Measurements from ENCODE around the gene RPTOR. TPM values are rescaled to one million over a fixed set of nuclear protein-coding genes. Genes with fewer than 3 reads are reported as not detected.
"Not testable (repeated sequence)": the region's sequence is repeated elsewhere in the genome, so short reads cannot be mapped to it uniquely, and the experiment has no call there.

RPTOR gene
- total and polyA plus RNA-seq, 12 donors: 7.9 to 30.3 (median 25.6) TPM

DNA sequence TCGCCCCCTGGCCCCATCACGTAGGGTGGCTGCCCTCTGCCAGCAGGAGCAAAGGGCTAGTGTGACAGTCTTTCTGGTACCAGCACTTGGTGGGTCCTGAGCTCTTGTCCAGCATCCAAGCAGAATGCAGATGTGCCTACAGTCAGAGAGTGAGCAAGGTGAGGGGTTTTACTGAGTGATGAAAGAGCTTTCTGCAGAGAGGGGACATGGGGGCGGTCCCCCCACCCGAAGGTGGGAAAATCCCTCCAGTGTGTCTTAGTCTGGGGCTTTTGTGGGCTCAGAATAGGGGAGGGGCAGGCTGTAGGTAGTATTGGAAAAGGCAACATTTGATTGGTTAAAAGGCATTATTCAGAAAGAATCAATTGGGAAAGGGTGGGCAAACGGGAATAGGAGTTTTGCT, 152.3 kb downstream of the RPTOR start:
- DNase-seq (no peak), ATAC-seq (no peak)
- peaks cover 0 to 16% (median 8%) of the 10 kb centered on the region in 9 donors for H3K4me1 ChIP-seq
- H3K4me3 ChIP-seq: no peak overlapping the region
- no peak overlapping the region for H3K27ac ChIP-seq
- no peaks in the 10 kb centered on the region for H3K27me3 ChIP-seq
- intact Hi-C loops (cut with DNase I): no loop called here
- no peaks in the 10 kb centered on the region for H3K9me3 ChIP-seq
- no peaks in the 10 kb centered on the region for H3K36me3 ChIP-seq
- 90 to 92% methylated on average over 5 of the region's 5 CpGs for WGBS, 2 donors
- TF ChIP-seq, protein P1, sequence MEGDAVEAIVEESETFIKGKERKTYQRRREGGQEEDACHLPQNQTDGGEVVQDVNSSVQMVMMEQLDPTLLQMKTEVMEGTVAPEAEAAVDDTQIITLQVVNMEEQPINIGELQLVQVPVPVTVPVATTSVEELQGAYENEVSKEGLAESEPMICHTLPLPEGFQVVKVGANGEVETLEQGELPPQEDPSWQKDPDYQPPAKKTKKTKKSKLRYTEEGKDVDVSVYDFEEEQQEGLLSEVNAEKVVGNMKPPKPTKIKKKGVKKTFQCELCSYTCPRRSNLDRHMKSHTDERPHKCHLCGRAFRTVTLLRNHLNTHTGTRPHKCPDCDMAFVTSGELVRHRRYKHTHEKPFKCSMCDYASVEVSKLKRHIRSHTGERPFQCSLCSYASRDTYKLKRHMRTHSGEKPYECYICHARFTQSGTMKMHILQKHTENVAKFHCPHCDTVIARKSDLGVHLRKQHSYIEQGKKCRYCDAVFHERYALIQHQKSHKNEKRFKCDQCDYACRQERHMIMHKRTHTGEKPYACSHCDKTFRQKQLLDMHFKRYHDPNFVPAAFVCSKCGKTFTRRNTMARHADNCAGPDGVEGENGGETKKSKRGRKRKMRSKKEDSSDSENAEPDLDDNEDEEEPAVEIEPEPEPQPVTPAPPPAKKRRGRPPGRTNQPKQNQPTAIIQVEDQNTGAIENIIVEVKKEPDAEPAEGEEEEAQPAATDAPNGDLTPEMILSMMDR (IDR thresholded peaks at IDR 0.05): no peak

- WGBS, 2 donors: 73 to 86% methylated on average over 14 of the region's 14 CpGs
- no peaks in the 10 kb centered on the region for H3K36me3 ChIP-seq
These were observed 153.7 kb downstream of the RPTOR start for GRCh38 chr17:80698297-80698696.

DNA sequence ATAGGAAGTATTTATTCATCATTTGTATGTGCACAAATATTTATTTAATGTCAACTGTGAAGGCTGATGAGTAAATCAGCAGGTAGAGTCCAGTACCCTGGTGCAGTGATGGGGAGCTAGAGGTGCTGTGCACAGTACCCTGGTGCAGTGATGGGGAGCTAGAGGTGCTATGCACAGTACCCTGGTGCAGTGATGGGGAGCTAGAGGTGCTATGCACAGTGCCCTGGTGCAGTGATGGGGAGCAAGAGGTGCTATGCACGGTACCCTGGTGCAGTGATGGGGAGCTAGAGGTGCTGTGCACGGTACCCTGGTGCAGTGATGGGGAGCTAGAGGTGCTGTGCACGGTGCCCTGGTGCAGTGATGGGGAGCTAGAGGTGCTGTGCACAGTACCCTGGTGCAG, 154.6 kb downstream of the RPTOR start:
- peaks cover 0 to 16% (median 10%) of the 10 kb centered on the region in 9 donors for H3K4me1 ChIP-seq
- H3K9me3 ChIP-seq; ATAC-seq; H3K4me3 ChIP-seq; intact Hi-C loops (cut with DNase I); H3K36me3 ChIP-seq; H3K27me3 ChIP-seq; DNase-seq; H3K27ac ChIP-seq: not testable (repeated sequence)
- WGBS, 2 donors: 92 to 97% methylated on average over 3 of the region's 3 CpGs

More at GRCh38 chr17:80698297-80698696, 153.7 kb downstream of the RPTOR start:
- H3K4me3 ChIP-seq: no peak overlapping the region
- H3K4me1 ChIP-seq: peaks cover 0 to 16% (median 10%) of the 10 kb centered on the region in 9 donors
- no peak overlapping the region for H3K27ac ChIP-seq
- ATAC-seq: no peak
- intact Hi-C loops (cut with DNase I): no loop called here
- H3K9me3 ChIP-seq: no peaks in the 10 kb centered on the region
- no peak for DNase-seq
- TF ChIP-seq, protein P1 (IDR thresholded peaks at IDR 0.05): no peak
- H3K27me3 ChIP-seq: no peaks in the 10 kb centered on the region

DNA sequence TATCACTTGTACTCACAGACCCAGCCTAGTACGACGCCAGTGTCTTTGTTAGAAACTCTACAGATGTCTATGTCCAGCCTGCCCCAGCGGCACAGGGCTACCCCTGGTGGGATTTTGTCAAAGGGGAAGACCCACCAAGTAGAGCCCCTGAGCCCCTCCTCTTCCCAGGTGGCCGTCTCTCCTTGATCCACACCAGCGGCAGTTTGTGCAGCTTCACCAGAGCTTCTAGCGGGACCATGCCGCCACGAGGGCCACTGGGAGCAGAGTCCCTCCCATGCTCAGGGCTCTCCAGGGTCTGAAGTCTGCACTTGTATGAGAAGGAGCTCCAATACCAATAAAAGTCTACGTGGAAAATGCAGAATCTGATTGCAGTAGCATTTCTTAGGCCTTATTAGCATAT, 157.1 kb downstream of the RPTOR start:
- Histone ChIP-seq H3K4me3 (no peak overlapping the region), H3K9me3 (no peaks in the 10 kb centered on the region), H3K36me3 (no peaks in the 10 kb centered on the region), H3K27me3 (no peaks in the 10 kb centered on the region), H3K27ac (no peak overlapping the region), H3K4me1 (peaks cover 0 to 18% (median 0%) of the 10 kb centered on the region in 9 donors)
- intact Hi-C loops (cut with DNase I): no loop called here
- 91 to 93% methylated on average over 9 of the region's 9 CpGs for WGBS, 2 donors
- TF ChIP-seq, protein P1 (IDR thresholded peaks at IDR 0.05): no peak
- no peak for DNase-seq
- ATAC-seq: no peak

DNA sequence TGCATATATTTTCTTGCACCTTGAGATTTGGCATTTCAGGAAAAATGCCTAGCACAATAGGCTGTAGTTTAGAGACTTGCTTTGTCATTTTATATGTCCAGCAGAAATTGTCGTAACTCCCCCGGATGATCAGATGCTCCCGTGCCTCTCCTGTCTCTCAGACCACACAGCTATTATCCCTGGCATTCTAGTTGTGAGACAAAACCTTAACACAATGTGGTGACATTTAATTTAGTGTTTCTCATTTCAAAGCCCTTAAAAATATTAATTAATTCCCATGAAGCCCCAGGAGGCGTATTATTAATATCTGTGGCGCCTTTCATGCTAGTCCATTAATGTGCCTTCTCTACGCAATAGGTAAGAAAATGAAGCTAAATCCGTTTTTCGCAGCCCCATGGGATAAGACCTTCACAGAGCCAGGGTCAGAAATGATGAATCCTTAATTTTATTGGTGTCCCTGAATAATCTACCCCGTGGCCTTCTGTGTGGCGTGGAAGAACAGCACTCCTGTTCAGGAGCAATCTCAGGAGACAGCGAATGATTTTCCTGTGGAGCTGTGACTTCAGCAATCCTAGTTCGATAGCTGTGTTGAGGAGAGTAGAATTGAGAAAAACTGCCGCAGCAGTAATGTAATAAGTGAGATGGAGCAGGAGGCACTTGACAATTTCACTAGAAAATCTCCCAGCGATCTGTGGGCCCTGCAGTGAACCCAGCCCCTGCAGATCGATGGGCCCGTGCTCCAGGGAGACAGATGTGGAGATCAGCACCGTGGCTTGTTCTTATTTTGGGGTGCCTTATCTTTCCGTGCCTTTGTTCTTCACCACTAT, 157.9 kb downstream of the RPTOR start:
- Histone ChIP-seq H3K36me3 (no peaks in the 10 kb centered on the region), H3K4me3 (no peak overlapping the region), H3K9me3 (no peaks in the 10 kb centered on the region), H3K27ac (no peak overlapping the region), H3K27me3 (no peaks in the 10 kb centered on the region), H3K4me1 (peaks cover 0 to 18% (median 0%) of the 10 kb centered on the region in 9 donors)
- ATAC-seq: no peak
- WGBS, 2 donors: 86 to 87% methylated on average over 18 of the region's 18 CpGs
- DNase-seq: no peak
- TF ChIP-seq, protein P1 (IDR thresholded peaks at IDR 0.05): no peak
- intact Hi-C loops (cut with DNase I): no loop called here
